Cardiac muscle cell (in vitro differentiated cells and primary cell): ENCODE results near the gene JPH2. TPM values are rescaled to one million over a fixed set of nuclear protein-coding genes. Genes with fewer than 3 reads are reported as not detected.
"Not testable (repeated sequence)": the region's sequence is repeated elsewhere in the genome, so short reads cannot be mapped to it uniquely, and the experiment has no call there.

Source experiments
- DNase-seq, 2 donors: peaks; one replicate each; pipeline versions ENCODE4 v3.0.0 to v3.0.0-alpha.2; 2010 to 2017; ENCODE audit warnings: low read depth in 1 of 2, low spot score in 1 of 2
- H3K27ac ChIP-seq: fragments of 200-600 bp; sonication (generic); 2 replicates; pipeline ENCODE4 v1.5.1; 2016
- H3K27me3 ChIP-seq: fragments of 200-600 bp; sonication (generic); 2 replicates; pipeline ENCODE4 v1.6.0; 2016; ENCODE audit warnings: control low read depth
- H3K36me3 ChIP-seq: fragments of 200-600 bp; sonication (generic); 2 replicates; pipeline ENCODE4 v1.5.1; 2016; ENCODE audit warnings: control low read depth
- H3K4me1 ChIP-seq: fragments of 200-600 bp; sonication (generic); 2 replicates; pipeline ENCODE4 v1.8.1; 2017; ENCODE audit warnings: low read depth, mild to moderate bottlenecking, mixed run types
- H3K4me3 ChIP-seq: fragments of 200-600 bp; sonication (generic); 2 replicates; pipeline ENCODE4 v1.5.1; 2016; ENCODE audit warnings: mild to moderate bottlenecking
- H3K9me3 ChIP-seq: fragments of 200-600 bp; sonication (generic); 2 replicates; pipeline ENCODE4 v1.5.1; 2017; ENCODE audit warnings: low read depth, mild to moderate bottlenecking, control low read depth
- polyA plus RNA-seq: library from polyadenylated mRNA; unstranded; fragments of >200 nt; fragmentation: Nextera tagmentation; extraction: Ambion mirVana; gene quantifications from 2 replicates; pipeline ENCODE4 v1.2.1, GENCODE V29; 2016
- total RNA-seq: library from RNA; depleted of rRNA; stranded (reverse); fragments of >200 nt; gene quantifications from 2 replicates; pipeline ENCODE4 v1.2.3, GENCODE V29; 2016
- TF ChIP-seq, protein P1 (sequence below): IDR thresholded peaks from 2 replicates; pipeline ENCODE4 v1.5.1; 2012; ENCODE audit warnings: low read depth, mild to moderate bottlenecking, low read length

Gene JPH2
- total RNA-seq, result 154 and 205 TPM in 2 replicates
- 97.2 and 142 TPM in 2 replicates for polyA plus RNA-seq

DNA sequence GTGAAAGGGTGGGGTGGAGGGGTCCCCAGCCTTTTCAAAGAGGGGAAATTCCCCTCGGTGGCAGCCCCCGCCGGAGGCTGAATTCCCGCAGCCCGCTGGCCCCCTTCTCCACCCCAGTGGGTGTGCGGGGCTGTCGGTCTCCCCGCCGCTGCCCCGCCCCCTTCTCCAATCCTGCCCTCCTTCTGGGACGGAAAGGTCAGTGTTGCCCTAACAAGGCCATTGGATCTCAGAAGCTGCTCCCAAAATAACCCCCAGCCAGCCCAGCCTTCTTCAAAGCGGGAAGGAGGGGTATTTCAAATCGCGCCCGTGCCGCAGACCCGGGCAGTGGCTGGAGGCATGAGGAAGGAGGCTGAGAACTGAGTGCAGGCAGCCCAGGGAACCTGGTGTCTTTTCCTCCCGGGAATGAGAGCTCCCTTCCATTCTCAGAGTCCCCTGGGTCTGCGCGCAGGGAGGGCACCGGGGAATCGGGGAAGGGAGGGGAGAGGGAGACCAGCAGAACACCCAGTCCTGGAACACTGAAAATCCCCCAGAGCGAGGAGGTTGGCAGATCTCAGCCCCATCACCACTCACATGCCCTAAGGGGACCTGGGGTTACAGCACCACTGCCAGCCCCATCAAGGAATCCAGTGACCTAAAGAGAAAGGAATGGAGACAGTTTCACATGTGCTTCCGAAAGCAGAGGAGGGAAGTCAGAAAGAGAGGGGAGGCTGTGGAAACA is at the start of gene JPH2:
Gene JPH2 (minus strand): TSS at position 135 of the 718 bp plus-strand sequence. CDS start 483 bp downstream, outside the sequence.
- Histone ChIP-seq H3K27me3 (no peaks in the 10 kb centered on the region), H3K36me3 (no peaks in the 10 kb centered on the region), H3K9me3 (no peaks in the 10 kb centered on the region), H3K4me3 (peak within 1 kb of the TSS; percentile 95), H3K27ac (peak within 1 kb of the TSS; percentile 100), H3K4me1 (peaks cover 53% of the 10 kb centered on the region)
- peak; percentile 55 to 94 for DNase-seq
- TF ChIP-seq, protein P1, sequence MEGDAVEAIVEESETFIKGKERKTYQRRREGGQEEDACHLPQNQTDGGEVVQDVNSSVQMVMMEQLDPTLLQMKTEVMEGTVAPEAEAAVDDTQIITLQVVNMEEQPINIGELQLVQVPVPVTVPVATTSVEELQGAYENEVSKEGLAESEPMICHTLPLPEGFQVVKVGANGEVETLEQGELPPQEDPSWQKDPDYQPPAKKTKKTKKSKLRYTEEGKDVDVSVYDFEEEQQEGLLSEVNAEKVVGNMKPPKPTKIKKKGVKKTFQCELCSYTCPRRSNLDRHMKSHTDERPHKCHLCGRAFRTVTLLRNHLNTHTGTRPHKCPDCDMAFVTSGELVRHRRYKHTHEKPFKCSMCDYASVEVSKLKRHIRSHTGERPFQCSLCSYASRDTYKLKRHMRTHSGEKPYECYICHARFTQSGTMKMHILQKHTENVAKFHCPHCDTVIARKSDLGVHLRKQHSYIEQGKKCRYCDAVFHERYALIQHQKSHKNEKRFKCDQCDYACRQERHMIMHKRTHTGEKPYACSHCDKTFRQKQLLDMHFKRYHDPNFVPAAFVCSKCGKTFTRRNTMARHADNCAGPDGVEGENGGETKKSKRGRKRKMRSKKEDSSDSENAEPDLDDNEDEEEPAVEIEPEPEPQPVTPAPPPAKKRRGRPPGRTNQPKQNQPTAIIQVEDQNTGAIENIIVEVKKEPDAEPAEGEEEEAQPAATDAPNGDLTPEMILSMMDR, result no peak

DNA sequence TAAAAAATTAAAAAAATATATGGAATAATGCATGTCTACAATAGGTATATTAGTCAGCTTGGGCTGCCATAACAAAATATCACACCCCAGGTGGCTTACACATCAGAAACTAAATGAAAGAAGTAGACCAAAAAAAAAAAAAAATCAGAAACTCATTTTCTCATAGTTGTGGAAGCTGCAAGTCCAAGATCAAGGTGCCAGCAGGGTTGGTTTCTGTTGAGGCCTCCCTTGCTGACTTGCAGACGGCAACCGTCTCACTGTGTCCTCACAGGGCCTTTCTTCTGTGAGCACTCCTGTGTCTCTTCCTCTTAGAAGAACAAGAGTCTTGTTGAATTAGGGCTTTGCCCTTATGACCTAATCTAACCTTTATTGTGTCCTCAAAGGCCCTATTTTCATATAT is 48.7 kb upstream of the JPH2 start:
- Histone ChIP-seq H3K36me3 (no peaks in the 10 kb centered on the region), H3K9me3 (no peaks in the 10 kb centered on the region), H3K27ac (no peak overlapping the region), H3K4me3 (no peak overlapping the region), H3K4me1 (no peaks in the 10 kb centered on the region), H3K27me3 (no peaks in the 10 kb centered on the region)
- TF ChIP-seq, protein P1, result no peak
- no peak for DNase-seq

DNA sequence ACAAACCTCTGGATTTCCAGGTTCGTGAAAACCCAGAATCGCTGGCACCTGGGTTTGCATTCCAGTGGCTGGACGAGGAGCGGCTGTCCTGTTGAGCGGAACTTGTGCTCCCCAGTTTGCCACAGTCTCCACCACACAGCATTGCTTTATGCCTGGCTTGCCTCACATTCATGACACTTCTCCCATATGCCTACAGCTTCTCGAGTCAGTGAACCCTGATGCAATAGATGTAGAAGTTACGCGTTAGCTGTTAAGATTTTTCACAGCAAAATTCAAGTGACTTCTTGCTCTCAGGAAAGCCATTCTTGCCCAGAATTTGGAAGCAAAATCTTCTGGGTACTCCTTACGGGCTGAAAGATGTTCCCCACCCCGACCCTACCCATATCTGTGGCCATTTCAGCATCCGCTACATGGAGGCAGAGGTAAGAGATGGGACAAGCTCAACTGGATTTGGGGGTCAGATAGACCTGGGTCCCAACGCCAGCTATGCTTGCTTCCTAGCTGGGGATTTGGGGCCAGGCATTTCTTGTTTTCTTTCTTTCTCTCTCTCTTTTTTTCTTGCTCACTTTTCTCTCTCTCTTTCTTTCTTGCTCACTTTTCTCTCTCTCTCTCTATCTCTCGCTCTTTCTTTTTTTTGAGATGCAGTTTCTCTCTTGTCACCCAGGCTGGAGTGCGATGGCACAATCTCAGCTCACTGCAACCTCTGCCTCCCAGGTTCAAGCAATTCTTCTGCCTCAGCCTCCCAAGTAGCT is 47.8 kb upstream of the JPH2 start:
- Histone ChIP-seq H3K27ac (no peak overlapping the region), H3K4me1 (no peaks in the 10 kb centered on the region), H3K36me3 (no peaks in the 10 kb centered on the region), H3K27me3 (no peaks in the 10 kb centered on the region), H3K4me3 (no peak overlapping the region), H3K9me3 (no peaks in the 10 kb centered on the region)
- TF ChIP-seq, protein P1, result no peak
- no peak for DNase-seq

DNA sequence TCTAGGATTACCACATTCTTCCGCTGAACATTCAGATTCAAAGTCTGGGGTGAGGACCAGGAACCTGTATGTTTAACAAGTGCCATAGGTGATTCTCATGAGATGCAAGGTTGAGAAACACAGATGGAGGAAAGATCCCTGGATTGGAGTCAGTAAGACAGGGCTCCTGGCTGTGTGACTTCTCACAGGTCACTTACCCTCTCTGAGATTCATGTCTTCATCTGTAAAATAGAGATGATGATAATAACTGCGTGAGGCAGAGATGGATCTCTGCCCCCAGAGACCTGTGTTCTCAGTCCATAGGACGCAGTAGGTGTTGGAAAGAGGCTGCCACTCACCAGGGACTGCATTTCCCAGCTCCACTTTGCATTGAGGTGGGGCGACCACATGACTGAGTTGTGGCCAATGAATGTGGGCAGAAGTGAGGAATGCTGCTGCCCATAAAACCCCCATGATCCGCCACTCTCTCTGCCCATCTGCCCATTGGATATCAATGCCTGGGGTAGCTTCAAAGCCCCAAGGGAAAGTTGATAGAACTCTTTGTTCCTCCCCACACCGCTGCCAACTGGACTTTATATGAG is 46.5 kb upstream of the JPH2 start:
- H3K9me3 ChIP-seq, result no peaks in the 10 kb centered on the region
- H3K4me1 ChIP-seq, result no peaks in the 10 kb centered on the region
- no peak overlapping the region for H3K4me3 ChIP-seq
- H3K27ac ChIP-seq, result no peak overlapping the region
- no peak for DNase-seq
- H3K27me3 ChIP-seq, result no peaks in the 10 kb centered on the region
- no peaks in the 10 kb centered on the region for H3K36me3 ChIP-seq
- TF ChIP-seq, protein P1, result no peak

DNA sequence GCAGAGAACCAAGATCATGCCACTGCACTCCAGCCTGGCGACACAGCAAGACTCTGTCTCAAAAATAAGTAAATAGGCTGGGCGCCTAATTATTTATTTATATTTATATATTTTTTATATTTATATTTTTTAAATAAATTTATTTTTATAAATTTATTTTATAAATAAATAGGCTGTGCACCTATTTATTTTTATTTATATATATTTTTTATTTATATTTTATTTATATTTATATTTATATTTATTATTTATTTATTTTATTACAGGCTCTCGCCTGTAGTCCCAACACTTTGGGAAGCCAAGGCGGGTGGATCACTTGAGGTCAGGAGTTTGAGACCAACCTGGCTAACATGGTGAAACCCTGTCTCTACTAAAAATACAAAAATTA is 45.5 kb upstream of the JPH2 start:
- not testable (repeated sequence) for H3K4me1 ChIP-seq, DNase-seq, H3K9me3 ChIP-seq

More for the DNA sequence above, 45.5 kb upstream of the JPH2 start:
- H3K36me3 ChIP-seq, H3K27ac ChIP-seq, H3K4me3 ChIP-seq, H3K27me3 ChIP-seq: not testable (repeated sequence)
